ENCODE data around the gene ROCK2.

The ROCK2 gene

DNA sequence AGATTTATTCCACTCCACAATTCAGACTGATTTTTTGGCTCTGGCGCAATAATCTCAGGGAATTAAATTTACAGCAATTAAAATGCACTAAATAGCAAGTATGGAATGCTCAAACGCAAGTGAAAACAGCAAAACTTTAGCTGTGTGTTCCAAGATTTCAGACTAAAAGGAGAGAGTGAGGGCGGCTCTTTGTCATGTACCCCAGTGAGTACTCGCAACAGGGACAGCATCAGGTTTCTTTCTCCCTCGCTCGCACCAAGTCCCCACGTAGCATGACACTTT lies 1.1 kb downstream of the ROCK2 start:
- TF ChIP-seq, protein P1, sequence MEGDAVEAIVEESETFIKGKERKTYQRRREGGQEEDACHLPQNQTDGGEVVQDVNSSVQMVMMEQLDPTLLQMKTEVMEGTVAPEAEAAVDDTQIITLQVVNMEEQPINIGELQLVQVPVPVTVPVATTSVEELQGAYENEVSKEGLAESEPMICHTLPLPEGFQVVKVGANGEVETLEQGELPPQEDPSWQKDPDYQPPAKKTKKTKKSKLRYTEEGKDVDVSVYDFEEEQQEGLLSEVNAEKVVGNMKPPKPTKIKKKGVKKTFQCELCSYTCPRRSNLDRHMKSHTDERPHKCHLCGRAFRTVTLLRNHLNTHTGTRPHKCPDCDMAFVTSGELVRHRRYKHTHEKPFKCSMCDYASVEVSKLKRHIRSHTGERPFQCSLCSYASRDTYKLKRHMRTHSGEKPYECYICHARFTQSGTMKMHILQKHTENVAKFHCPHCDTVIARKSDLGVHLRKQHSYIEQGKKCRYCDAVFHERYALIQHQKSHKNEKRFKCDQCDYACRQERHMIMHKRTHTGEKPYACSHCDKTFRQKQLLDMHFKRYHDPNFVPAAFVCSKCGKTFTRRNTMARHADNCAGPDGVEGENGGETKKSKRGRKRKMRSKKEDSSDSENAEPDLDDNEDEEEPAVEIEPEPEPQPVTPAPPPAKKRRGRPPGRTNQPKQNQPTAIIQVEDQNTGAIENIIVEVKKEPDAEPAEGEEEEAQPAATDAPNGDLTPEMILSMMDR (IDR thresholded peaks at IDR 0.05), result no peak
- TF ChIP-seq ZFX (IDR thresholded peaks at IDR 0.05; ENCODE audit: borderline replicate concordance), result no peak
- peak overlapping the region; percentile 76 for H3K27ac ChIP-seq

GRCh38 chr2:11342551-11343367 lies 1.7 kb downstream of the ROCK2 start:
- H3K27ac ChIP-seq, result peak overlapping the region; percentile 76
- TF ChIP-seq, protein P1 (IDR thresholded peaks at IDR 0.05), result no peak
- TF ChIP-seq ZFX (IDR thresholded peaks at IDR 0.05; ENCODE audit: borderline replicate concordance), result no peak

GRCh38 chr2:11340717-11341116 lies 3.7 kb downstream of the ROCK2 start:
- TF ChIP-seq ZFX (IDR thresholded peaks at IDR 0.05; ENCODE audit: borderline replicate concordance), result no peak
- TF ChIP-seq, protein P1 (IDR thresholded peaks at IDR 0.05), result no peak
- H3K27ac ChIP-seq, result no peak overlapping the region

GRCh38 chr2:11339508-11340083 lies 4.8 kb downstream of the ROCK2 start:
- no peak for TF ChIP-seq ZFX (IDR thresholded peaks at IDR 0.05; ENCODE audit: borderline replicate concordance)
- TF ChIP-seq, protein P1 (IDR thresholded peaks at IDR 0.05), result no peak
- H3K27ac ChIP-seq, result no peak overlapping the region

DNA sequence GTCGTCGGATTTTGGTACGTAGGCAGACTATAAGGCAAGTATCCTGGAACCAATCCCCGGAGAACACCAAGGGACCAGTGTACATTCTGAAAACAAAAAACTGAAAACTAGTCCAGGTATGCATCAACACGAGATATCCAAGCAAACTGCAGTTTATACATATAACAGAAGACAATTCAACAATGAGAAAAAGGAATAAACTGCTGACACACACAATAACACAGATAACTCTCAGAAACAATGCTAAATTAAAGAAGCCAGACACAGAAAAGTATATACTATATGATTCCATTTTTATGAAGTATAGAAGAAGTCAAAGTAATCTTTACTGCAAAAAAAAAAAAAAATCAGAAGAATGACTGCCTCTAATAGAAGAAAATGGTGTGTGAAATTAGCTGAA lies 5.9 kb downstream of the ROCK2 start:
- no peak for TF ChIP-seq ZFX (IDR thresholded peaks at IDR 0.05; ENCODE audit: borderline replicate concordance)
- TF ChIP-seq, protein P1 (IDR thresholded peaks at IDR 0.05), result no peak
- H3K27ac ChIP-seq, result no peak overlapping the region

GRCh38 chr2:11337909-11338308 lies 6.5 kb downstream of the ROCK2 start:
- TF ChIP-seq, protein P1 (IDR thresholded peaks at IDR 0.05), result no peak
- TF ChIP-seq ZFX (IDR thresholded peaks at IDR 0.05; ENCODE audit: borderline replicate concordance), result no peak
- H3K27ac ChIP-seq, result no peak overlapping the region

DNA sequence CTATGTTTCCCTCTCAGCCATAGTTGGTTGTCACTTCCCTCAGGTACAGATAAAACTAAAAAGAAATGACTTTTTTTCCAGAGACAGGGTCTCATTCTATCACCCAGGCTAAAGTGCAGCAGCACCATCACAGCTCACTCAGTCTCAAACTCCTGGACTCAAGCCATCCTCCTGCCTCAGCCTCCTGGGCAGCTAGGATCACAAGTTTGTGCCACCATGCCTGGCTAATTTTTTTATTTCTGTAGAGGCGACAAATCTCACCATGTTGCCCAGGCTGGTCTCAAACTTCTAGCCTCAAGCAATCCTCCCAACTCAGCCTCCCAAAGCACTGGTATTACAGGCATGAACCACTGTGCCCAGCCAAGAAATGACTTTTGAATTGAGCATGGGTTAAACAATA lies 8.2 kb downstream of the ROCK2 start:
- H3K27ac ChIP-seq, result no peak overlapping the region
- TF ChIP-seq ZFX (IDR thresholded peaks at IDR 0.05; ENCODE audit: borderline replicate concordance), result no peak
- TF ChIP-seq, protein P1 (IDR thresholded peaks at IDR 0.05), result no peak
